ENCODE results near the gene BSN. TPM values are rescaled to one million over a fixed set of nuclear protein-coding genes. Genes with fewer than 3 reads are reported as not detected.

BSN gene
- total RNA-seq, 1 donor from 2014 or later: 0.77 TPM

- Mint-ChIP-seq H3K27me3 (ENCODE audit: low read depth) (no peaks in the 10 kb centered on the region), H3K27ac (ENCODE audit: unreplicated experiment) (no peak overlapping the region), H3K36me3 (ENCODE audit: low read depth) (peaks cover 11% of the 10 kb centered on the region), H3K4me1 (ENCODE audit: low read depth) (peaks cover 7% of the 10 kb centered on the region), H3K4me3 (ENCODE audit: unreplicated experiment) (no peak overlapping the region), H3K9me3 (ENCODE audit: low read depth) (no peaks in the 10 kb centered on the region)
- DNase-seq (ENCODE audit: low spot score): no peak
- TF ChIP-seq, protein P1, sequence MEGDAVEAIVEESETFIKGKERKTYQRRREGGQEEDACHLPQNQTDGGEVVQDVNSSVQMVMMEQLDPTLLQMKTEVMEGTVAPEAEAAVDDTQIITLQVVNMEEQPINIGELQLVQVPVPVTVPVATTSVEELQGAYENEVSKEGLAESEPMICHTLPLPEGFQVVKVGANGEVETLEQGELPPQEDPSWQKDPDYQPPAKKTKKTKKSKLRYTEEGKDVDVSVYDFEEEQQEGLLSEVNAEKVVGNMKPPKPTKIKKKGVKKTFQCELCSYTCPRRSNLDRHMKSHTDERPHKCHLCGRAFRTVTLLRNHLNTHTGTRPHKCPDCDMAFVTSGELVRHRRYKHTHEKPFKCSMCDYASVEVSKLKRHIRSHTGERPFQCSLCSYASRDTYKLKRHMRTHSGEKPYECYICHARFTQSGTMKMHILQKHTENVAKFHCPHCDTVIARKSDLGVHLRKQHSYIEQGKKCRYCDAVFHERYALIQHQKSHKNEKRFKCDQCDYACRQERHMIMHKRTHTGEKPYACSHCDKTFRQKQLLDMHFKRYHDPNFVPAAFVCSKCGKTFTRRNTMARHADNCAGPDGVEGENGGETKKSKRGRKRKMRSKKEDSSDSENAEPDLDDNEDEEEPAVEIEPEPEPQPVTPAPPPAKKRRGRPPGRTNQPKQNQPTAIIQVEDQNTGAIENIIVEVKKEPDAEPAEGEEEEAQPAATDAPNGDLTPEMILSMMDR (IDR thresholded peaks at IDR 0.05): peak; percentile 87
Observed at GRCh38 chr3:49703443-49703927, 149.2 kb downstream of the BSN start.

GRCh38 chr3:49703956-49704355 is 149.7 kb downstream of the BSN start:
- DNase-seq (ENCODE audit: low spot score): no peak
- Mint-ChIP-seq H3K4me3 (ENCODE audit: unreplicated experiment) (no peak overlapping the region), H3K4me1 (ENCODE audit: low read depth) (peaks cover 5% of the 10 kb centered on the region), H3K27ac (ENCODE audit: unreplicated experiment) (peak overlapping the region; percentile 75), H3K27me3 (ENCODE audit: low read depth) (no peaks in the 10 kb centered on the region), H3K36me3 (ENCODE audit: low read depth) (peaks cover 11% of the 10 kb centered on the region), H3K9me3 (ENCODE audit: low read depth) (no peaks in the 10 kb centered on the region)
- TF ChIP-seq, protein P1 (IDR thresholded peaks at IDR 0.05): no peak

DNA sequence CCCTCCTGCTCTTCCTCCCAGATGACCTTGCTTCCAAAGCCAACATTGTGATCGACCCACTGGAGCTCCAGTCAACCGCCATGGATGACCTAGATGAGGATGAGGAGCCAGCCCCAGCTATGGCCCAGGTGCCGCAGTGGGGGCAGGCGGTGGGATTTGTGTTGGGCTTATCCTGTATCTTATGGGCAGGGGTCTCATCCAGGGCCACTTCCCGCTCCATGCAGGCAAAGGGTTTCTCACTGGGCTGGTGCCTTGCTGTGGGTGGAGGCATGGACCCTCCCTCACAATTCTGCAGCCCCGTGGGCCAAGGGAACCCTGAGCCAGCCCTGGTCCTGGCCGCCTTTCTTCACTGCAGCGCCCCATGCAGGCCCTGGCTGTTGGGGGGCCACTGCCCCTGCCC is 150.4 kb downstream of the BSN start:
- Mint-ChIP-seq H3K27ac (ENCODE audit: unreplicated experiment) (no peak overlapping the region), H3K4me3 (ENCODE audit: unreplicated experiment) (no peak overlapping the region), H3K36me3 (ENCODE audit: low read depth) (peaks cover 11% of the 10 kb centered on the region), H3K27me3 (ENCODE audit: low read depth) (no peaks in the 10 kb centered on the region), H3K4me1 (ENCODE audit: low read depth) (peaks cover 2% of the 10 kb centered on the region), H3K9me3 (ENCODE audit: low read depth) (no peaks in the 10 kb centered on the region)
- DNase-seq (ENCODE audit: low spot score): no peak
- TF ChIP-seq, protein P1 (IDR thresholded peaks at IDR 0.05): no peak

- Mint-ChIP-seq H3K27ac (ENCODE audit: unreplicated experiment) (no peak overlapping the region), H3K9me3 (ENCODE audit: low read depth) (no peaks in the 10 kb centered on the region), H3K4me3 (ENCODE audit: unreplicated experiment) (no peak overlapping the region), H3K4me1 (ENCODE audit: low read depth) (peaks cover 2% of the 10 kb centered on the region), H3K27me3 (ENCODE audit: low read depth) (no peaks in the 10 kb centered on the region), H3K36me3 (ENCODE audit: low read depth) (peaks cover 11% of the 10 kb centered on the region)
- TF ChIP-seq, protein P1 (IDR thresholded peaks at IDR 0.05): no peak
- no peak for DNase-seq (ENCODE audit: low spot score)
Observed at GRCh38 chr3:49705390-49705960, 151.2 kb downstream of the BSN start.

DNA sequence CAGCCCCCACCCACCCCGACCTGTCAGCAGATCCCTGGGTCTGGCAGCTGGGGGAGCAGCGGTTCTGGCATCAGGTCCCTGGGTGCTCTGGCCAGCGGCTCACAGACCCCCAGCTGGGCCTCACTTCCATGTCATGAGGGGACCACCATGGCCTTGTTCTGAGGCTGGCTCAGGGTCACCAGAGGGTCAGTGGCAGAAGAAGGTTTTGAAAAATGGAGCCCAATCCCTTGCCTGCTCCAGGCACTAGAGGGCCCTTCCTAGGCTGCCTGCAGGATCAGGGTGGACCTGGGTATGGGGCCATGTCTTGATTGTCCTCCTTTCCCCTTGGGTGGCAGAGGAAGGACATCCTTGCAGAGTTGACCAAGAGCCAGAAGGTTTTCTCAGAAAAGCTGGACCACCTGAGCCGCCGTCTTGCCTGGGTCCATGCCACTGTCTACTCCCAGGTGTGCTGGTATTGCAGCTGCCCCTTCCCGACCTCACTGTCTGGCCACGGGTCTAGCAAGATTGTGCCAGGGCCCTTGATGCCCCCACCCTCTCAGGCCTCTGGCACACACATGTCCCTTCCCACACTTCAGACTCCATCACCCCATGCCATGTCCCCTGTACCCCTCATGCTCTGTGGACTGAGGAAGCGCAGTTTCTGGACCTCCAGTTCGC is 152.3 kb downstream of the BSN start:
- peaks cover 2% of the 10 kb centered on the region for H3K4me1 Mint-ChIP-seq (ENCODE audit: low read depth)
- no peak overlapping the region for H3K4me3 Mint-ChIP-seq (ENCODE audit: unreplicated experiment)
- no peak overlapping the region for H3K27ac Mint-ChIP-seq (ENCODE audit: unreplicated experiment)
- H3K36me3 Mint-ChIP-seq (ENCODE audit: low read depth): peaks cover 11% of the 10 kb centered on the region
- no peaks in the 10 kb centered on the region for H3K27me3 Mint-ChIP-seq (ENCODE audit: low read depth)
- TF ChIP-seq, protein P1 (IDR thresholded peaks at IDR 0.05): no peak
- no peaks in the 10 kb centered on the region for H3K9me3 Mint-ChIP-seq (ENCODE audit: low read depth)
- no peak for DNase-seq (ENCODE audit: low spot score)

All from chondrocyte (in vitro differentiated cells).